Activated CD4-positive, alpha-beta T cell treated with anti-CD3 and anti-CD28 coated beads, Interleukin-2, amount 10 ng/mL, durations not matched to agents 24 days and 14 days (primary cell): ENCODE data around the gene FAM174B. TPM values are rescaled to one million over a fixed set of nuclear protein-coding genes. Genes with fewer than 3 reads are reported as not detected.
A peak's percentile ranks its signal among the peaks of the same experiment; 100 is the strongest.

Experiments used
- DNase-seq: peaks from one replicate; pipeline ENCODE4 v3.0.0; 2022
- H3K27ac Mint-ChIP-seq: one replicate; pipeline ENCODE4 v1.8.0; 2022; ENCODE audit warnings: mild to moderate bottlenecking, mixed read lengths
- H3K27me3 Mint-ChIP-seq: one replicate; pipeline ENCODE4 v1.8.0; 2022; ENCODE audit warnings: mixed read lengths
- H3K36me3 Mint-ChIP-seq: one replicate; pipeline ENCODE4 v1.8.0; 2022; ENCODE audit warnings: low read depth, mild to moderate bottlenecking, mixed read lengths
- H3K4me1 Mint-ChIP-seq: one replicate; pipeline ENCODE4 v1.8.0; 2021; ENCODE audit warnings: mixed read lengths
- H3K4me3 Mint-ChIP-seq: one replicate; pipeline ENCODE4 v1.8.0; 2022; ENCODE audit warnings: mild to moderate bottlenecking, moderate library complexity, mixed read lengths
- H3K9me3 Mint-ChIP-seq: one replicate; pipeline ENCODE4 v1.8.0; 2021; ENCODE audit warnings: mixed read lengths
- intact Hi-C: fragments of 100-400 bp; cut with micrococcal nuclease; formaldehyde crosslinking; loops from one replicate; pipeline ENCODE4 v1.15.1; 2023
- total RNA-seq: library from RNA; stranded (reverse); gene quantifications from 2 replicates; pipeline ENCODE4 v1.2.3, GENCODE V29; 2022

Gene FAM174B
- total RNA-seq, 1 donor from 2014 or later = 3.0 TPM

DNA sequence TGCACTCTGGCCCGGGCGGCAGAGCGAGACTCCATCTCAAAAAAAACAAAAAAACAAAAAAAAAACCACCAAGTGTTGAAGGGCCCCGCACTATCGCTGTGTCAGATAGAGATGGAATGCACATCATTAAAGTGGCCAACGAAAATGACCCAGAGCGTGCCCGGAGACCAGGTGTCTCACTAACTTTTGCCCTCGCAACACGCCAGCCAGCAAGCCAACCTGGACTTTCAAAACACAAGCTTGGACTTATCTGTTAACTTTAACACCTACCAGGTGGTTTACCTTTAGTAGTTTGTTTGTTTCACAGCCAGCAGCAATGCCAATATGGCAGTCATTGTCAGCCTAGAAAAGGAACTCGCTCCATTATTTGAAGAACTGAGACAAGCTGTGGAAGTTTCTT lies 28.6 kb downstream of the FAM174B start:
- H3K36me3 Mint-ChIP-seq = no peaks in the 10 kb centered on the region
- no peak overlapping the region for H3K4me3 Mint-ChIP-seq
- no peak overlapping the region for H3K27ac Mint-ChIP-seq
- peaks cover 4% of the 10 kb centered on the region for H3K27me3 Mint-ChIP-seq
- peaks cover 13% of the 10 kb centered on the region for H3K4me1 Mint-ChIP-seq
- intact Hi-C loops = loop anchor here (5.0 kb wide), 1 partner anchor 1155 kb away; no protein-coding TSS in a partner anchor
- DNase-seq = no peak
- no peaks in the 10 kb centered on the region for H3K9me3 Mint-ChIP-seq

DNA sequence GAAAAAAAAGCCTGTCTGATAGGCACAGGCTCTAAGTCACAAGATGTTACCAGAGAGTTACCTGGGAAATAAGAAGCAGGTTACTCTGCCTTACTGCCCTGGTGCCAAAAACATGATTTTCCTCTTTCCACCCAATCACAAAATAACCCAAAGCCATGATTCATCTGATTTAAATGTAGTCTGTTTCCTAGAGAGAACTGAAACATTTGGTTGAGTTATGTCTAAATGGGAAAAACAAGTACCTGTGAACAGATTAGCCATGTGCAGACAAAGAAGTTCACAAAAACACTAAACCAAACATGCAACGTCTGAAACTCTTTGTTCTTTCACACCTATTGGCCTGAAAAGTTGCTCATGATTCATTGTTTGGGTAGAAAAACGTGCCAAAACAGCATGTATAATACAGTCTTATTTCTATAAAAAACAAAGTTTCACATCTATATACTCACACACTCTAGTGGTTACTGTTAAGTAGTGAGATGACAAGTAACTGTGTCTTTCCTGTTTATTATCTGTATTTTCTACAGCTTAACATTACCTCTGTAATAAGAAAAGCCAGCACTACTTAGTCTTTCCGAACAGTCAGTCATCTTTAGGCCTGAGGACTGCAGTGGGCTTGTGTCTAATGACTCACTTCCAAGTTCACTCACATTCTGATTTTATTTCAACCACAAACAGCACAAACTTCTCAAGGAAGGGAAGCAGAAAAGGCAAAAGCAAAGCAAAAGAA lies 30.2 kb downstream of the FAM174B start:
- H3K27ac Mint-ChIP-seq = peak overlapping the region; percentile 77
- H3K9me3 Mint-ChIP-seq = no peaks in the 10 kb centered on the region
- DNase-seq = no peak
- peaks cover 13% of the 10 kb centered on the region for H3K4me1 Mint-ChIP-seq
- intact Hi-C loops = loop anchor here (2.0 to 5.0 kb wide), 2 partner anchors 39 to 1153 kb away; no protein-coding TSS in a partner anchor
- no peaks in the 10 kb centered on the region for H3K36me3 Mint-ChIP-seq
- peaks cover 4% of the 10 kb centered on the region for H3K27me3 Mint-ChIP-seq
- H3K4me3 Mint-ChIP-seq = peak overlapping the region; percentile 36

DNA sequence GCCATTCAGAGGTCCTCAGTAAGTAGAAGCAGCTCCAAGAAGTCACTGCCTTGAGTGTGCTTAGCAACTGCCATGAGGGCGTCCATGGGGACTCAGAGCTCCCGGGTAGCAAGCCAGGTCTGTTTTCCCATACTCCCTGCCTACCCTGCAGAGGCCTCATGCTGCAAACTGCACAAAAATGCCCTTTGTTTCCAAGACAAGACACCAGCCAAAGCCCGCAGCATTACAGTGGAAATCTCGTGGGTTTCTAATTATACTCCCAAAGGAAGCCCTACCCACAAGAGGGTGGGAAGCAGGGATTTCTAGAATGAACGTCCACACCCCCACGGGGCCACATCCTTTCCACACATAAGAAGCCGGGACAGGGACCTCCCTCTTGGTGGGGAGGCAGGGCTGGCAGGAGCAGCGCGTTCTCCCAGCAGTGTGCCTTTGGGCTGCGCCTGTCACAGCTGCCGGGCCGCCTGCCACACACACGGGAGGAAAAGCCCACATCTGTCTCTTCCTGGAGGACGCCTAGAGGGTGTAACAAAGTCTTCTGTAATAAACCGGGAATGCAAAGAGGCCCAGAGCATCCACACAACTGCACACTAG lies 31.1 kb downstream of the FAM174B start:
- Mint-ChIP-seq H3K4me3 (no peak overlapping the region), H3K4me1 (peaks cover 13% of the 10 kb centered on the region), H3K9me3 (no peaks in the 10 kb centered on the region), H3K27me3 (no peaks in the 10 kb centered on the region), H3K27ac (no peak overlapping the region), H3K36me3 (no peaks in the 10 kb centered on the region)
- intact Hi-C loops = loop anchor here (2.0 kb wide), 1 partner anchor 40 kb away; no protein-coding TSS in a partner anchor
- DNase-seq = no peak

DNA sequence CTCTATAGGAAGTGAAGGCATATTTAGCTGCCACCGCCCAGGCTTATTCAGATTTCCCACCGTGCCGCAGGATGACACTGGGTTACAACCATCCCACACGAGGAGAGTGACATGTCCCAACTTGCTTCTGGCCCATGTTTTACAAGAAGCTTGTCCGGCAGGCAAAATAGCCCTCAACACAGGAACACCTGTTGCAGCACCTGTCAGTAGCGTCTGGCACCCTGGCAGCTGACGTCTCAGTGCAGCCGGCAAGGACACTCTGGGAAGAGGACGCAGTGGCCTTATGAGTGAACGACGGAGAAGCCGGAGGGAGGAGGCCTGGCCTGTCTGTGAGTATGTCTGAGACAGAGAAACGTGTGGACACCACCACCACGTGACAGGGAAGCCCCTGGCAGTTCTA lies 32.1 kb downstream of the FAM174B start:
- no peak overlapping the region for H3K27ac Mint-ChIP-seq
- no peak for DNase-seq
- no peaks in the 10 kb centered on the region for H3K36me3 Mint-ChIP-seq
- intact Hi-C loops = no loop called here
- H3K9me3 Mint-ChIP-seq = no peaks in the 10 kb centered on the region
- H3K4me1 Mint-ChIP-seq = peaks cover 13% of the 10 kb centered on the region
- no peaks in the 10 kb centered on the region for H3K27me3 Mint-ChIP-seq
- H3K4me3 Mint-ChIP-seq = no peak overlapping the region

DNA sequence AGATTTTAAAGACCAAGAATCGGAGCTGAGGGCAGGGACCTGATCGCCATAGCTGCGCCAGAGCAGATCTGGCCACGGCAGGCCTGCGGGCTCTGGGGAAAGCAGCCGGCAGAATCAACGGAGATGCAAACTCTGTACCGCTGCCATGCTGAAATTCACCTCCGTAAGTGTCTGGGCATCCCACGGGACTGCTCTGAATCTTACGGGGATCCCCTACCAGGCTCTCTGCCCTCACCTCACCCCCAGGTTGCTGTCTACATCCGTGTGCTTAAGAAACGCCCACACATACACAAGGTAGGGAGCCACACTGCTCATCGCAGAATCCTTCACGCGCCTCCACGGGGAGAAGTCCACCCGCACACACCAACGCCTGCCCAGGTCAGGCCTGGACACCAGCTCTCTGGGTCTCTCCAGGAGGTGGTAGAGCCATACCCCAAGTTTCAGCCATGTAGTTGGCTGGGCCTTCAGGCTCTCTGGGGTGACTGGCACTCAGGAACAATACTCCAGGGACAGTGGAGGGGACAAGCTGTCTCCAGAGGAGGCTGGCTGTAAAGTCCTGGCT lies 33.5 kb downstream of the FAM174B start:
- Mint-ChIP-seq H3K9me3 (no peaks in the 10 kb centered on the region), H3K27ac (no peak overlapping the region), H3K4me3 (no peak overlapping the region), H3K36me3 (no peaks in the 10 kb centered on the region), H3K4me1 (peaks cover 13% of the 10 kb centered on the region), H3K27me3 (no peaks in the 10 kb centered on the region)
- intact Hi-C loops = no loop called here
- no peak for DNase-seq

DNA sequence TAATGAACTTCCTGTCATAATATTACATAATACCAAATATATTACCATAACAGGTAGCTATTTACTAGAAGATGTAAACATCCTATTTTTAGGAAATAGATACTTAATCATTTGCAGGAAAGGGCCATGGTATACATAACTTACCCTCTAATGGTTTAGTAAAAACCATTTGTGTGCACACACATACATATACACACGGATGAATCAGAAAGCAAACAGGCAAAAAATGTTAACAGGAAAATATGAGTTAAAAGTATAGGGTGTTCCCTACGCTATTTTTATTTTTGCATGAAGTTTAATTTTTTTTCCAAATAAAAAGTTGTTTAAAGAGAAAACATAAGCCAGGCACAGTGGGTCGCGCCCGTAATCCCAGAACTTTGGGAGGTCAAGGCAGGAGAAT lies 34.6 kb downstream of the FAM174B start:
- DNase-seq = no peak
- H3K27me3 Mint-ChIP-seq = no peaks in the 10 kb centered on the region
- H3K36me3 Mint-ChIP-seq = no peaks in the 10 kb centered on the region
- peaks cover 13% of the 10 kb centered on the region for H3K4me1 Mint-ChIP-seq
- no peak overlapping the region for H3K27ac Mint-ChIP-seq
- H3K9me3 Mint-ChIP-seq = no peaks in the 10 kb centered on the region
- intact Hi-C loops = no loop called here
- H3K4me3 Mint-ChIP-seq = no peak overlapping the region

DNA sequence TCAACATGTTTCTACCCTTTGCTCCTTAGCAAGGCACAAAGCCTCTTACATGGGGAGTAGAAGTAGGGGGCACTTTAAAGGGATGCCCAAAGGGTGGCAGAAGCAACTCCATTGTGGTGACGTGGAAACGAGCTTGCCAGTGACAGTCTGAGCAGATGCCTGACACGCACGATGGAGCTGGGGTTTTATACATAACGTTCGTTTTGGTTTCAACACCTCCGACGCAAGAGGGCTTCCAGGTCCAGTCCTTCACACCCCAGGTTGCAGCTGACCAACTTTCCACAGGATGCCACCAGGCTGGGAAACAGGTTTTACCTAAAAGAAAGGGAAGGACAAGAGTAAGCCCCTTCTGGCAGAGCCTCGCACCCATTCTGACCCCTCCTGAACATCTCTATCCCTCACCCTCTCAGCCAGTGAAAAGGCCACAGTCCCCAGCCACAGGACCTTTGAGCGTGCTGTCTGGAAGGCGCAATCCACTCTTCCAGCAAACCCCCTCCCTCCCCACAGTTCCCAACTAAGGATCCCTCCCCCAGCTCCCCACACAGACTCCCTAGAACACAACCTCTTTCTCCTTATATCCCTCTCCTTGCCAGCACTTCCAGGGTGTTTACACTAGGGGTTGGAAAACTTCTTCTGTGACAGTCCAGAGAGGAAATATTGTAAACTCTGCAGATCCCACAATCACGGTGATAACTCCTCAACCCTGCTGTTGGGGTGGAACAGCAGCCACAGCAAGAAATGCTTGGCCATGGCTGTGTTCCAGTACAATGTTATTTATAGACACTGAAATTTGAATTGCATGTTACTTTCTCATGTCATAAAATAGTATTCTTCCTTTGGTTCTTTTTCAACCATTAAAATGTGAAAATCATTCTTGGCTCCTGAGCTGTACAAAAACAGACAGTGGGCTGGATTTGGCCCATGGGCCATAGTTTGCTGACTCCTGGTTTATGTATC lies 36.2 kb downstream of the FAM174B start:
- H3K27me3 Mint-ChIP-seq = no peaks in the 10 kb centered on the region
- no peaks in the 10 kb centered on the region for H3K36me3 Mint-ChIP-seq
- intact Hi-C loops = no loop called here
- H3K4me1 Mint-ChIP-seq = peaks cover 7% of the 10 kb centered on the region
- no peaks in the 10 kb centered on the region for H3K9me3 Mint-ChIP-seq
- no peak overlapping the region for H3K27ac Mint-ChIP-seq
- no peak overlapping the region for H3K4me3 Mint-ChIP-seq
- no peak for DNase-seq

DNA sequence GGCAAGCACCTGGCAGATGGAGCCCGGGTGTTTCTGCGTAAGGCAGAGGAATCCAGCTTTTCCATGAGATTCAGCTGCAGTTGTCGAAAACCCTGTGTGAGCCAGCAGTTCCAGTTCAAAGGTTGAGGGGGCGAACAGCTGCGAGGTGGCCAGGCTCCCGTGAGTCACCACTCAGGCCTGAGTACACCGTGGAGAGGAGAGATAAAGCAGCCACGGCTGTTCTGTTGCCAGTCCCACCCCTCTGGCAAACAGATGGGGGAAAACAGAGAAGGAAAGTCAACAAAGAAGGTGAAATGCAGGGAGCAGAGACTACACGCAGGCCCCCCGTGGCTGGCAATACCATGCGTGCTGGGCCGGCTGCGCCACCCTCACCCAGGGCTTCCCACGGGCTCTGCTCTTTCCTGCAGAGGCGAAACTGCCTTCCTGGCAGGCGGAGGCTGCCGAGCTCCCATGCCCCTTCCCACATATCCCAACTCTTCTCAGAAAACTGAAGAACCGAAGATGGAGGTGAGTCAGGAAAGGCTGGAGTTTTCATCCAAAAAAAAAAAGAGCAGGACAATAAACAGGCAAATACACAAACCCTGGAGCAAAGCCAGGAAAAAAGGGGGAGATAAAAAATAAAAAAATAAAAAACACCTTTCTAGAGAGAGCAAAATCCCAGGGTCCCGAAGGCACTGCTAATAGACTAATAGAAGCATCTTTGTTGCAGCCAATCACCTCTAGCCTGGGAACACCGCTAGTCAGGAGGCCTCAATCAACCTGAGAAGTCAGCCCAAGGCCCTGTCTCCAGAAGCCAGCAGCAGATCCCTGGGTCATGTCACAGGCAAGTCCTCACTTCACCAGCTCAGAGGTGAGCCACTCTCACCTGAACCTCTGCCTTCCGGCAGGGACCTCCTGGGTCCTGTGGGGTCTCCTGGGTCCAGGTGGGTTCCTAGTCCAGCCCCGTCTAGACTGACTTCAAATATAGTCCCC lies 37.7 kb downstream of the FAM174B start:
- no peak for DNase-seq
- no peak overlapping the region for H3K27ac Mint-ChIP-seq
- no peaks in the 10 kb centered on the region for H3K27me3 Mint-ChIP-seq
- peaks cover 2% of the 10 kb centered on the region for H3K4me1 Mint-ChIP-seq
- H3K9me3 Mint-ChIP-seq = no peaks in the 10 kb centered on the region
- H3K36me3 Mint-ChIP-seq = no peaks in the 10 kb centered on the region
- no peak overlapping the region for H3K4me3 Mint-ChIP-seq
- intact Hi-C loops = no loop called here

DNA sequence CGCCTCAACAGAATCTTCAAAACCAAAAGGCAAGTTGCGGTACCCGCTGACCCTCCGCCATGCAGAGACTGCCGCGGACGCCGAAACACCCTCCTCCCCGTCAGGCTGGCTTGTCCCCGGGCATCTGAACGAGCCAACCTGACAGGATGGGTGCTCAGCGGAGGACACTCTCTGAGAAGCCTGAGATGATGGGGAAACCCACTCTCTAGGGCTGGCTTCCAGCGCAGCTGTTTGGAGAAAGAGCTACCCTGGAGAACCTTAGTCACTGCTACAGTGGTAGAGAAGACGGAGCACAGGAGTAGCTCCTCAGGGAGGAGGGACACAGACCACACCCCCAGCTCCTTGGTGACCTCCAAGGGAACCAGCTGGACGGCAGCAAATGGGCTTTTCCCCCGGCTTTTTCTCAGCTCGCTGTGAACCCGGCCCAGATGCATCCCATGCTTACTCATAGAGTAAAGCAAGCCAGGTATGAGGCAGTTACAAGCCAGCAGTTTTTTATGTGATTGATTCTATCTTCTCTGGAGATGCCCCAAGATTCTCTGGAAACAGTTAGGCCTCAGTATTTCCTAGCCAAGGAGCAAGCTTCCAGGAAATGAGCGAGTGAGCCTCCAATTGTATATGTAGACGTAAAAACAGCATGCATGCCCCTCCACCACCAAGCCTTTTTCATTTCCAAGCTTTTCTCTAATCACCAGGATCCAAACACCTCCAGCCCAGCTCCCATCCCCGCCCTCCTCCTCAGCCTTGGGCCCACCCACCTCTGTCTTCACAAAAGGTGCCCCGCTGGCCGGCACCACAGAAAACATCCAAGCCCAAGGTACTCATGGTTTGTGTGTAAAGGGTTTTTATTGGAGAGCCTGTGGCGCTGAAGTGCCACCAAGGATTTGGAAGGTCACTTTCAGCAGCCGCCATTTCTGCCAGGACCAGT lies 38.7 kb downstream of the FAM174B start:
- H3K27ac Mint-ChIP-seq = no peak overlapping the region

DNA sequence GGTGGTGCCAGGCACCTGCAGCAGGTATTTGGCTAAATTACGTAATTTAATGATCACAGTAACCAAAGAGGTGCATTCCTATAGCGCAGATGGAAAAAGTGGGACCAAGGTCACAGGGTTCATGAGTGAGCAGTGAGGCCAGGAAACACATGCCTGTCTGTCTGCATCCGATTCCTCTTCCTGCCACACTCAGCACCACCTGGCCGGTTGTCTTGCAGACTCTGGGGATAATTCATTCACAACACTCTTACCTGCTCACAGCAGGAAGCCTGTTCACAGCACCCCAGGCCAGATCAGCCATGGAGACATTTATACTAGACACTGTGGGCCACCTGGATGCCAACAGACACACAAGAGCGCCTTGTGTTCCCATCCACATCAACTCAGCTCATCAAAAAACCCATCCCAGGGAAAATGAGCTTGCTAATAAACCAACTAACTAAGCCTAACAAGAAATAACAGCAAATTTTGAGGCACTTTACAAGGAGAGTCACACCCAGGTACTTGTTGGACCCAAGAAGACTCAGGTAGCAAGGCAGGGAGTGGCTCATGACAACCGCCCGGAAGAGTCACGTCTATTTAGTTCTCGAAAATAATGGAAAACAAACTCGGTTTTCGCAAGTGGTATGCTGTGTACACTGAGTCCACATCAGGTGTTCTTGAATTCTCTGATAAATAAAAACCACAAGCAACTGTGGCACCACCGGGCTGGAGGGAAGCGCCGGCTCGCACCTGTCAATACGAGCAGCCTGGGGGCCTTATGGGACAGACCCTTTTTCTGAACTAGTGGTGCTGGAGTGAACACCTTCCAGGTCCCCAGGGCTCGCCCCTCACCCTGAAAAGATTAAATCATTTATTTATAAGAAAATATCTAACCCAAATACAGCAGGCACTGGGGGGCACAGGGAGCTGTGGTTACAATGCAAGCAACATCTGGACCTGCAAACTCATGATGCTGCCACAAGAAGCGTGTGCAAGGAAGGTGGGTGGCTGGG lies 40.5 kb downstream of the FAM174B start:
- intact Hi-C loops = loop anchor here (5.0 kb wide), 1 partner anchor 97 kb away; no protein-coding TSS in a partner anchor
- Mint-ChIP-seq H3K9me3 (no peaks in the 10 kb centered on the region), H3K36me3 (no peaks in the 10 kb centered on the region), H3K27me3 (no peaks in the 10 kb centered on the region), H3K4me1 (no peaks in the 10 kb centered on the region), H3K4me3 (no peak overlapping the region), H3K27ac (no peak overlapping the region)
- no peak for DNase-seq

More for the DNA sequence above, 38.7 kb downstream of the FAM174B start:
- no peaks in the 10 kb centered on the region for H3K36me3 Mint-ChIP-seq
- no peaks in the 10 kb centered on the region for H3K27me3 Mint-ChIP-seq
- intact Hi-C loops = no loop called here
- H3K9me3 Mint-ChIP-seq = no peaks in the 10 kb centered on the region
- no peak overlapping the region for H3K4me3 Mint-ChIP-seq
- H3K4me1 Mint-ChIP-seq = no peaks in the 10 kb centered on the region
- DNase-seq = no peak

DNA sequence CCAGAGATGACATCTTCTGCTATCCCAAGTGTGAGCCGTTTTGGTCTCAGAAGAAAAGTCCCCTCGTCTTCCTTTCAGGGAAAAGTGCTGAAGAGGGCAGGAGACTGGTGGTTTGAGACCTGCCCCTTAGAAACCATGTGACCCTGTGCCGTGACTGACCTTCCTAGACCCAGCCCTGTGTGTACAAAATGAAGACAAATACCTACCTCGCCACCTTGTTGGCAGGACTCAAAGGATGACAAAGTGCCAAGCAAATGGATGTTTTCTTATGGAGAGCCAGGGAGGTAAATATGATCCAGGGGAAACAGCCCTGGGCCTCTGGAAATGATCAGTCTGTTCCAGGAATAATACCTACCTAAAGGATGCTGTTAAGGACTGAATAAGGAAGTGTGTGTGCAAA lies 41.3 kb downstream of the FAM174B start:
- intact Hi-C loops = loop anchor here (5.0 kb wide), 1 partner anchor 98 kb away; no protein-coding TSS in a partner anchor
- no peak for DNase-seq
- no peaks in the 10 kb centered on the region for H3K4me1 Mint-ChIP-seq
- no peaks in the 10 kb centered on the region for H3K27me3 Mint-ChIP-seq
- H3K9me3 Mint-ChIP-seq = no peaks in the 10 kb centered on the region
- H3K27ac Mint-ChIP-seq = no peak overlapping the region
- H3K4me3 Mint-ChIP-seq = no peak overlapping the region
- no peaks in the 10 kb centered on the region for H3K36me3 Mint-ChIP-seq
